ENCODE results near the gene AMN.

DNA sequence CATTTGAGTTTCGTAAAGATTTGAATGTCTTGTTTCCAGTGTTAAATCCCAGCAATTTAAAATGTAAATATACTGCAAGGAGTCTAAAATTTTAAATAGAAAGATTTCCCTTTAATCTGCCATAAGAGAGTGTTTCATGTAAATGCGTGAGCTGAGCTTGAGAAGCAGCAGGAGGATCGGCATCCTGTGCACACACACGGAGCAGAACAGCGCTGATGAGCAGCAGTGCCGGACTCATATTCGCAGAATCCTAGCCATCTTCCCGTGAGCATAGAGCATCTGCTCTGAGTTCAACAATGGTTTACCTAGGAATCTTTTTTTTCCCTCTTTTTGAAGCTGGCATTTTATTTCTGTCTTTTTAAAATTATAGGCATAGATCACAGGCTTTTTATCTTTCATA, 29.8 kb upstream of the AMN start:
- TF ChIP-seq CTCF (conservative IDR thresholded peaks at IDR 0.05; ENCODE audit: low read depth, low read length) (no peak), EZH2 (IDR thresholded peaks at IDR 0.05; ENCODE audit: borderline replicate concordance, low read depth, low read length, poor library complexity, severe bottlenecking) (no peak)

Data from A673 (cell line).